Measurements from ENCODE around the gene IQSEC1.
A peak's percentile ranks its signal among the peaks of the same experiment; 100 is the strongest.
"Not testable (repeated sequence)": the region's sequence is repeated elsewhere in the genome, so short reads cannot be mapped to it uniquely, and the experiment has no call there.

IQSEC1 gene

DNA sequence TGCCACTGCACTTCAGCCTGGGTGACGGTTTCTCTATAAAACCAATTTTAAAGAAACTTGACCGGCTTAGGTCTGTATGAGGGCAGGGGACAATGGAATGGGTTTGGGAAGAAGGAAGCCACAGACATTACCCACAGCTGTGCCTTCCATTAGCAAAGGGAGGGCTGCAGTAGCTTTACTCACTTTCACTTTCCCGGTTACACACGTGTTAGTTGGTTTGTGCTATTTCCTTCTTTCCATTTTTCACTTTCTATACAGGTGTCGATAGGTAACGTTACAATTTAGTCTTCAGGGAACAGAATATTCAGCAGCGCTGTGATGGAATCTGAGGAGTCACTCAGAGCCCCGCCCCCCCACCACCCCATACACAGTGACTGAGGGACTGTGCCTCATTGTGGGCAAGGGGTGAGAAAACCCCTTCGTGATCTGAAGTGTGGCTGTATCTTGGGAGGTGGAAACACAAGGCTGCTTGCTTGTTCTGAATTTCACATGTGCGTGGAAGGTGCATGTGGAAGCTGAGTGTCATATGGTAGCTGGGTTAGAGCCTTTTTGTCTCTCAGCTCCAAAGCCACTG is 187.0 kb downstream of the IQSEC1 start:
- H3K4me3 ChIP-seq (ENCODE audit: insufficient read depth, low read depth, low read length, poor library complexity, severe bottlenecking), result peak overlapping the region; percentile 23
- H3K4me1 ChIP-seq (ENCODE audit: control insufficient read depth, insufficient read depth, low read length, poor library complexity, severe bottlenecking), result peaks cover 4% of the 10 kb centered on the region
- H3K27ac ChIP-seq (ENCODE audit: insufficient read depth, low read length, poor library complexity, severe bottlenecking), result no peak overlapping the region
- no peak for DNase-seq
- H3K36me3 ChIP-seq (ENCODE audit: control insufficient read depth, insufficient read depth, low read length), result no peaks in the 10 kb centered on the region
- H3K27me3 ChIP-seq (replicated peaks; ENCODE audit: control insufficient read depth, insufficient read depth, low read length, poor library complexity, severe bottlenecking), result no peaks in the 10 kb centered on the region
- no peaks in the 10 kb centered on the region for H3K9me3 ChIP-seq (ENCODE audit: control insufficient read depth, low read length)

DNA sequence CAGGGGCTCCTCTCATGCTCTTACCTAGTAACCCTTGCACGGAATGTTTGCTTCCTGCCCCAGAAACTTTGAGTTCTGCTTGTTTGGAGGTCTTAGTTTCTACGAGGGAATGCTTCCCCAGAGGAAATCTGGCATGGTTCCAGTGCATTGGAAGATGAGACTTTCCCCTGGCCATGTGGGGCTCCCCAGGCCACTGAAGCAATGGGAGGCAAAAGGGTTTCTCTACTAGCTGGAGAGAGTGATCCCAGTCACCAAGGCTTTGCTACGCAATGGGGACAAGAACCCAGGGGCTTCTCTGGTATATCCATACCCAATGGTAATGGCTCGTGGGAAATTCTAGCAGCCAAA is 187.7 kb downstream of the IQSEC1 start:
- DNase-seq, result no peak
- Histone ChIP-seq H3K4me3 (ENCODE audit: insufficient read depth, low read depth, low read length, poor library complexity, severe bottlenecking) (no peak overlapping the region), H3K36me3 (ENCODE audit: control insufficient read depth, insufficient read depth, low read length) (no peaks in the 10 kb centered on the region), H3K9me3 (ENCODE audit: control insufficient read depth, low read length) (no peaks in the 10 kb centered on the region), H3K27me3 (replicated peaks; ENCODE audit: control insufficient read depth, insufficient read depth, low read length, poor library complexity, severe bottlenecking) (no peaks in the 10 kb centered on the region), H3K27ac (ENCODE audit: insufficient read depth, low read length, poor library complexity, severe bottlenecking) (no peak overlapping the region), H3K4me1 (ENCODE audit: control insufficient read depth, insufficient read depth, low read length, poor library complexity, severe bottlenecking) (peaks cover 4% of the 10 kb centered on the region)

DNA sequence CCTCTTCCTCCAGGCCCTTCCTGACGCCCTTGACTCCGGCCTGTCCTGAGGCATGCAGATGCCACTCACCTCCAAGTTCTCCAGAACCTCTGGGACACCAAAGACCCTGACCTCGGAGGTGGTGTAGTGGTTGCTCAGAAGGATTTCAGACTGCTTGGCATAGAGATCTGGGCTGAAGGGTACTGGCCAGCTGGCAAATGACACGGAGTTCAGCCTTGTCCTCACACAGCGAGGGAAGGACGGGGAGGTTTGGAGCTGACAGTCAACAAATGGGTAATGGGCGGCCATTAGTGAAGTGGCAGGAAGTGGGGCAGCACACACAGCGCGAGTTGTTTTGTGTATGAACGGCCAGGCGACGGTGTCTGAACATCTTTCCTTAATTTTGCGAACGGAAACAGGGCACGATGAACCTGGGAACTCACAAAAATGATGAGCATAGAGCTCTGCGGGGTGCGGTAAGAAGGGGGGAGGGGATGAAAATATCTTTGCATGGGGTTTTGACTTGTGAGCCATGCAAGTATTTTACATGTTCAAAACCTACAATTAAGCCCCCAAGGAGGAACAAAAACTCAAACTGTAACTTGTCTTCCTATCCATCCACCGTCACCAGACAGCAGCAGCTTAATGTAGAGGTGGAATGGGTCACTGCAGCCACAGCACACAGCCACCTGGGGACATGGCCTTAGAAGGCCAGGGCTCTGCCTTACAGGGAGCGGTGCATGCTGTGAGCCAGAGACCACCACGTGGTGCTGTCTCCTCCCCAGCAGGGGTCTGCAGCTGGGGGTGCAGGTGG is 188.2 kb downstream of the IQSEC1 start:
- Histone ChIP-seq H3K4me1 (ENCODE audit: control insufficient read depth, insufficient read depth, low read length, poor library complexity, severe bottlenecking) (peaks cover 4% of the 10 kb centered on the region), H3K27ac (ENCODE audit: insufficient read depth, low read length, poor library complexity, severe bottlenecking) (no peak overlapping the region), H3K36me3 (ENCODE audit: control insufficient read depth, insufficient read depth, low read length) (no peaks in the 10 kb centered on the region), H3K9me3 (ENCODE audit: control insufficient read depth, low read length) (no peaks in the 10 kb centered on the region), H3K27me3 (replicated peaks; ENCODE audit: control insufficient read depth, insufficient read depth, low read length, poor library complexity, severe bottlenecking) (no peaks in the 10 kb centered on the region), H3K4me3 (ENCODE audit: insufficient read depth, low read depth, low read length, poor library complexity, severe bottlenecking) (no peak overlapping the region)
- no peak for DNase-seq

DNA sequence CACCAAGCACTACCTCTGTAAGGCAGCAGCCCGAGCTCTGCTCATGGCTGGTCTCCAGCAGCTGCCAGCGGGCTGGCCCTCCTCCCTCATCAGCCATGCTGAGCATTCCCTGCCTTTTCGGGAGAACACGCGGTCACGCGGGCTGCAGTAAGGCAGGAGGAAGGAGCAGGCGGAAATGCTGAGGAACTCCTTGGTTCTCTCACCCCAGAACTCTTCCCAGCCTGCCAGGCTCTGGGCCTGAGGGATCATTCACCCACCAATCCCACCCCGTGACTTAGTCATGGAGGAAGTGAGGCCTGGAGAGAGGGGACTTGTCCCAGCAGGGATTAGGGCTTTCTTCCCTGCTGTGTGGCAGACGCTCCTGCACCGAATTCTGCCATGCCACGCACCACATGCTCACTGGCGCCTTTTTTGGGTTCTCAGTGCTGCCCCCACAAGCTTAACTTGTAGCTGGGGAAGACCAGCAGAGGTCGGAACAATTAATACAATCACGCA is 189.0 kb downstream of the IQSEC1 start:
- peaks cover 4% of the 10 kb centered on the region for H3K4me1 ChIP-seq (ENCODE audit: control insufficient read depth, insufficient read depth, low read length, poor library complexity, severe bottlenecking)
- no peaks in the 10 kb centered on the region for H3K36me3 ChIP-seq (ENCODE audit: control insufficient read depth, insufficient read depth, low read length)
- H3K27ac ChIP-seq (ENCODE audit: insufficient read depth, low read length, poor library complexity, severe bottlenecking), result no peak overlapping the region
- H3K27me3 ChIP-seq (replicated peaks; ENCODE audit: control insufficient read depth, insufficient read depth, low read length, poor library complexity, severe bottlenecking), result no peaks in the 10 kb centered on the region
- no peaks in the 10 kb centered on the region for H3K9me3 ChIP-seq (ENCODE audit: control insufficient read depth, low read length)
- no peak overlapping the region for H3K4me3 ChIP-seq (ENCODE audit: insufficient read depth, low read depth, low read length, poor library complexity, severe bottlenecking)
- no peak for DNase-seq

DNA sequence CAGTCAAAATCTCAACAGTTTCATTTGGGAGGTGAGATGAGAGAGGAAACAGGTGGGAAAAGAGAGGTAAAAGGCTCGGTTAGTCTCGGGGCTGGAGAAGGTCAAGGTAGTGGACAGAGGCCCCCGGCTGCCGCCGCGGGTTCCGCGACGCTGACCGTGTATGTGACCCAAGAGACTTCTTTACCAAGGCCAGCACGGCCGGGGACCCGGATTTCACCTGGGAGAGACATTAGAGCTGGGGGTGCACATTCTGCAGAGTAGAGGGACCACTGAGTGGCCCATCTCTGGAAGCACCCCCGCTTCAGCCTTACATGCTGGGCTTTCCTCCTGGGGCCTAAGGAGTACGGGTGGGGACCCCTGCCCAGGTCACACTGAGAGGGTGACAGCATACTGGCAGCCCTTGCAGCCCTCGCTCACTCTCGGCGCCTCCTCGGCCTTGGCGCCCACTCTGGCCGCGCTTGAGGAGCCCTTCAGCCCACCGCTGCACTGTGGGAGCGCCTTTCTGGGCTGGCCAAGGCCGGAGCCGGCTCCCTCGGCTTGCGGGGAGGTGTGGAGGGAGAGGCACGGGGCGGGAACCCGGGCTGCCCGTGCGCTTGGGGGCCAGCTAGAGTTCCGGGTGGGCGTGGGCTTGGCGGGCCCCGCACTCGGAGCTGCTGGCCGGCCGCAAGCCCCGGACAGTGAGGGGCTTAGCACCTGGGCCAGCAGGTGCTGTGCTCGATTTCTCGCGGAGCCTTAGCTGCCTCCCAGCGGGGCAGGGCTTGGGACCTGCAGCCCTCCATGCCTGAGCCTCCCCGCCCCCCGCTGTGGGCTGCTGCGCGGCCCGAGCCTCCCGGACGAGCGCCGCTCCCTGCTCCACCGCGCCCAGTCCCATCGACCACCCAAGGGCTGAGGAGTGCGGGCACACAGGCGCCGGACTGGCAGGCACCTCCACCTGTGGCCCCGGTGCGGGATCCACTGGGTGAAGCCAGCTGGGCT is 190.6 kb downstream of the IQSEC1 start:
- no peaks in the 10 kb centered on the region for H3K9me3 ChIP-seq (ENCODE audit: control insufficient read depth, low read length)
- no peak overlapping the region for H3K27ac ChIP-seq (ENCODE audit: insufficient read depth, low read length, poor library complexity, severe bottlenecking)
- no peak overlapping the region for H3K4me3 ChIP-seq (ENCODE audit: insufficient read depth, low read depth, low read length, poor library complexity, severe bottlenecking)
- no peak for DNase-seq
- H3K36me3 ChIP-seq (ENCODE audit: control insufficient read depth, insufficient read depth, low read length), result no peaks in the 10 kb centered on the region
- peaks cover 4% of the 10 kb centered on the region for H3K4me1 ChIP-seq (ENCODE audit: control insufficient read depth, insufficient read depth, low read length, poor library complexity, severe bottlenecking)
- H3K27me3 ChIP-seq (replicated peaks; ENCODE audit: control insufficient read depth, insufficient read depth, low read length, poor library complexity, severe bottlenecking), result no peaks in the 10 kb centered on the region

DNA sequence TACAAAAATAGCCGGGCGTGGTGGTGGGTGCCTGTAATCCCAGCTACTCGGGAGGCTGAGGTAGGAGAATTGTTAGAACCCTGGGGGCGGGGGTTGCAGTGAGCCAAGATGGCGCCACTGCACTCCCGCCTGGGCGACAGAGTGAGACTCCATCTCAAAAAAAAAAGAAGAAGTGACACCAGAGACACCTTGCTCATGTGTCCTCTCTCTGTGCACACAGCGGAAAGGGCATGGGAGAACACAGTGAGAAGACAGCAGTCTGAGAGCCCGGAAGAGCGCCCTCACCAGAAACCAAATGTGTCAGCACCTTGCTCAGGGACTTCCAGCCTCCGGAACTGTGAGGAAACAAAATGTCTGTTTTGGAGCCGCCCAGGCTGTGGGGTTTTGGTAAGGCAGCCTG is 191.4 kb downstream of the IQSEC1 start:
- H3K27me3 ChIP-seq (replicated peaks; ENCODE audit: control insufficient read depth, insufficient read depth, low read length, poor library complexity, severe bottlenecking); H3K4me1 ChIP-seq (ENCODE audit: control insufficient read depth, insufficient read depth, low read length, poor library complexity, severe bottlenecking); H3K27ac ChIP-seq (ENCODE audit: insufficient read depth, low read length, poor library complexity, severe bottlenecking); H3K9me3 ChIP-seq (ENCODE audit: control insufficient read depth, low read length); H3K36me3 ChIP-seq (ENCODE audit: control insufficient read depth, insufficient read depth, low read length); H3K4me3 ChIP-seq (ENCODE audit: insufficient read depth, low read depth, low read length, poor library complexity, severe bottlenecking); DNase-seq: not testable (repeated sequence)

DNA sequence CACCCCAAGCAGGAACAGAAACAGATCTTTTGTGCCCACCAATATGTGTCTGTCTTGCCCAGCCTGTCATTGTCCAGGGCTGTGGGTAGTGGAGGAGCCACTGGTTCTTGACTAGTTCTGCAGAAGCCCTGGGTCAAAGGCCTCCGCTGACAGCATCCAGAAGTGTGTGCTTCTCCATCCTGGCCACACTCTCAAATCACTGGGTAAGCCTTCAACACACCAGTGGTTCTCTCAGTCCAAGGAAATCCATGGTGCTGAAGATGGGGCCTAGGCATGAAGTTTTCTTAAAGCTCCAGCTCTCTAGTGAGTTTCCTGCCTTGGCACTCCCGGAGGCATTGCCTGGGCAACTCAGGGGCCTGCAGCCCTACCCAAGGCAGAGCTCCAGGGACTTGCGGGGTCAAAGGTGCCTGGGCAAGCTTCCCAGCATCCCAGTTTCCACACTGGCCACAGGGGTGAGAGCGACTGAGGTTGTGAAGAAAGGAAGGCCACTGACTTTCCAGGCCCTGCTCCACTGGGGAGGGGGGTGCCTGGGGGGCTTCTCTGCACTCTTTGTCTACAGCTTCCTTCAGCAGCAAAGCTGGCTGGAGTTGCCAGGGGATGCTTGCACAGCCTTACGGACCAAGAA is 193.9 kb downstream of the IQSEC1 start:
- Histone ChIP-seq H3K27me3 (replicated peaks; ENCODE audit: control insufficient read depth, insufficient read depth, low read length, poor library complexity, severe bottlenecking) (peaks cover 3% of the 10 kb centered on the region), H3K27ac (ENCODE audit: insufficient read depth, low read length, poor library complexity, severe bottlenecking) (no peak overlapping the region), H3K4me3 (ENCODE audit: insufficient read depth, low read depth, low read length, poor library complexity, severe bottlenecking) (no peak overlapping the region), H3K9me3 (ENCODE audit: control insufficient read depth, low read length) (no peaks in the 10 kb centered on the region), H3K36me3 (ENCODE audit: control insufficient read depth, insufficient read depth, low read length) (no peaks in the 10 kb centered on the region), H3K4me1 (ENCODE audit: control insufficient read depth, insufficient read depth, low read length, poor library complexity, severe bottlenecking) (peaks cover 4% of the 10 kb centered on the region)
- no peak for DNase-seq

DNA sequence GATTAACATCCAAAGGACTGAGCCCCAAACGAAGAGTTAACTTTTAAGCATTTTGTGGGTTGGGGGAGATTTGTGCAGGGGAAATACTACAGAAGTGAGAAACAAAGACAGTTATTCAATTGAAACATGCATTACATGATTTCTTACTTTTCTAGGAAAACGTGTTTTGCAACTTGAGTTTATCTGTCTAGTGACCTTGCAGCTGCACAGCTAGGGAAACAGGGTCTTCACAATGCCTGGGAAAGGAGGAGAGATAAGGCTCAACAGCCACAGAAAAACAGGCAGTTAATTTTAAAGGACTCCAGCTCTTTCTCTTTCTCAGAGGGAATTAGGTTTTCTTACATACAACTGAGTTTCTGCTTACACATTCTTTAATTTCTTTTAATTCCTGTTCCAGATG is 194.5 kb downstream of the IQSEC1 start:
- not testable (repeated sequence) for H3K27ac ChIP-seq (ENCODE audit: insufficient read depth, low read length, poor library complexity, severe bottlenecking); DNase-seq; H3K36me3 ChIP-seq (ENCODE audit: control insufficient read depth, insufficient read depth, low read length); H3K4me1 ChIP-seq (ENCODE audit: control insufficient read depth, insufficient read depth, low read length, poor library complexity, severe bottlenecking); H3K9me3 ChIP-seq (ENCODE audit: control insufficient read depth, low read length); H3K27me3 ChIP-seq (replicated peaks; ENCODE audit: control insufficient read depth, insufficient read depth, low read length, poor library complexity, severe bottlenecking); H3K4me3 ChIP-seq (ENCODE audit: insufficient read depth, low read depth, low read length, poor library complexity, severe bottlenecking)

DNA sequence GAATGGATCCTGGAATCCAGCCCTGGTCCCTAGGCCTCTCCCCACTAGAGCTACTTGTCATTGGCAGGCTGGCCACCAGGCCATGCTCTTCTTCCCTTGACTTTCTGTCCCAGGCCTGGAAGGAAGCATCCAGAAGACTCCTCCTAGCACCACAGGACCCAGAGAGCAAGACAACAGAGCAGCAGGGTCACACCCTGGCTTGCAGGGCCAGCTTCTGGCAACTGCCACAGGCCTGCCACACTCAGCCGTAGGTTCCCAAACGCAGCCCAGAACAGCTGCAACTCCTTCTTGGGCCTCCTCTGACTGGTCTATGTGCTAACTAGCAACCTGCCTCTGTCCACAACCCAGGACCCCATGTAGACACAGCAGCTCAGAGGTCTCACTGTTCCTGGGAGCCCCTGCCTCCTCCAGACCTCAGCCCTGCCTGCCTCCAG is 195.1 kb downstream of the IQSEC1 start:
- Histone ChIP-seq H3K27me3 (replicated peaks; ENCODE audit: control insufficient read depth, insufficient read depth, low read length, poor library complexity, severe bottlenecking) (peaks cover 3% of the 10 kb centered on the region), H3K4me3 (ENCODE audit: insufficient read depth, low read depth, low read length, poor library complexity, severe bottlenecking) (no peak overlapping the region), H3K36me3 (ENCODE audit: control insufficient read depth, insufficient read depth, low read length) (no peaks in the 10 kb centered on the region), H3K4me1 (ENCODE audit: control insufficient read depth, insufficient read depth, low read length, poor library complexity, severe bottlenecking) (peaks cover 4% of the 10 kb centered on the region), H3K9me3 (ENCODE audit: control insufficient read depth, low read length) (no peaks in the 10 kb centered on the region), H3K27ac (ENCODE audit: insufficient read depth, low read length, poor library complexity, severe bottlenecking) (no peak overlapping the region)
- DNase-seq, result no peak
